HG03097 (cell line): ENCODE results near the gene BORCS5.
"Not testable (repeated sequence)": the region's sequence is repeated elsewhere in the genome, so short reads cannot be mapped to it uniquely, and the experiment has no call there.

ENCODE experiments used
- ATAC-seq: cut with Tn5 transposase; IDR thresholded peaks from one replicate; pipeline ENCODE4 v1.9.1; 2021; ENCODE audit not compliant: unreplicated experiment, low FRiP score

Gene BORCS5

DNA sequence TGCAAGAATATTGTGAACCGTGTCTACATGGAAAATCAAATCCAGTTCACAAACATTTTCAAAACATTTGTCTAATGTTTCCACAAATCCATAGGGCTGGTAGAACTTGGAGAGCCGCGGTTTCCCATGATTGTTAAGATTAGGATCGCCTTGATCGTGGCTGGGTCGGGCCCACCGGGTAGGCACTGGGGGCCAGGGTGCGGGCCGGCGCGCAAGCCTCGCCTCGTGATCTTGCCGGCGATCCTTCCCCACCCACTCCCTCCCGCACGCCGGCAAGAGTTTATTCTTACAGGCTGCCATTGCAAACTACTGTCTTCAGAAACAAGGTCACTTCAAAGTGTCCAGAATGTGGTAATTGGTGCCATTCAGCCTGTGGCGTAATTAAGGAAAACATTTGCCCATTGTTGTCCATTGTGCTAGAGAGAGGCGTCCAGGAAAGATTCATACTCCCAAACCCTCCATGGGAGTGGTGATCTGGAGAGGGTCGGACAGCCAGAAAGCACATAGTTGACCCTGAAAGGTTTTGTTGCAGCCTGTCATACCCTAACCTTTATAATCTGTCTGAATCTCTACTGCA lies 95.5 kb downstream of the BORCS5 start:
- ATAC-seq = no peak

DNA sequence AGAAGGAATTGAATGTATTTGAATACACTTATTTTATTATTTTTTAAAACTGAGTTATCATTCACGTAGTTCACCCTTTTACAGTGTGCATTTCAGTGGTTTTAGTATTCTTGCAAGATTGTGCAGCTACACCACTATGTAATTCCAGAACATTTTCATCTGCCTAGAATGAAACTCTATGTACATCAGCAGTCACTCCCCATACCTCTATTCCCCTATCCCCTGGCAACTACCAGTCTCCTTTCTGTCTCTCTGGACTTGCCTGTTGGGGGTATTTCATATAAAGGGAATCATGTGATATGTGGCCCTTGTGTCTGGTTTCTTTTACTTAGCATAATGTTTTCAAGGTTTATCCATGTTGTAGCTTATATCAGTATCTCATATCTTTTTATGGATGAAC lies 96.8 kb downstream of the BORCS5 start:
- no peak for ATAC-seq

- ATAC-seq = no peak
These were observed 97.4 kb downstream of the BORCS5 start for GRCh38 chr12:12454315-12454714.

DNA sequence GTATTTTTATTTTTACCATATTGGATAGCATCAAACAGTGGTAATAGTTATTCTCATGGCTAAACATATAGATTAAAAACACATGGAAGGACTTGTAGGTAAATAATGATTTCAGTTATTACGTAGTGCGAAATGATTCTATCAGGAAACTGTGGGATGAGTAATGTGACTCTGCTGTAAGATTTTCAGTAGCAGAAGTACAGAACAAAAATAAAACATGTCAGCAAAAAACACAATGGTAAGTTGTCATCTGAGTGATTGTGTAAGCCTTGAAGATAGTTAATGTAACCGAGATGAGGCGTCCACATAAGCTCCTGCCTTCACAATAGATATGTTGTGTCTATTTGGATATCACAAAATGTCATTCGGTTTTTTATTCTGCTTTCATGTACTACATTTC lies 99.8 kb downstream of the BORCS5 start:
- no peak for ATAC-seq

- no peak for ATAC-seq
These were observed 104.4 kb downstream of the BORCS5 start for GRCh38 chr12:12460935-12461922.

DNA sequence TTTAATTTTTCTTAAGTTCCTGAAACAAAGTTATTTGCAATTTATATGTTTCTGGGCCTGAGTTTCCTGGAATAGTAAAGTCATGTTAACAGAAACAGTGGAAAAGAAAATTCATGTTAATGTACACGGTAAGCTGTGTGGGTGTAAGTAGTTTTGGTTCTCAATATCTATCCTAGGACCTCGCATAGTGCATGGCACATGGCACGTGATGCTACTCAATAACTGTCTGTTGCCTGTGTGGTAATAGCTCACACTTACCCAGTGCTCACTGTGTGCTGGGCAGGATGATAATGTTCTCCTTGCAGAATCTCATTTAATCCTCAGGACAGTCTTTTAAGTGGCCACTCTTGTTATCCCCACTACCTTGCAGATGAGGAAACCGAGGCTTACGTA lies 105.0 kb downstream of the BORCS5 start:
- no peak for ATAC-seq

GRCh38 chr12:12465522-12465921 lies 108.6 kb downstream of the BORCS5 start:
- ATAC-seq = no peak

DNA sequence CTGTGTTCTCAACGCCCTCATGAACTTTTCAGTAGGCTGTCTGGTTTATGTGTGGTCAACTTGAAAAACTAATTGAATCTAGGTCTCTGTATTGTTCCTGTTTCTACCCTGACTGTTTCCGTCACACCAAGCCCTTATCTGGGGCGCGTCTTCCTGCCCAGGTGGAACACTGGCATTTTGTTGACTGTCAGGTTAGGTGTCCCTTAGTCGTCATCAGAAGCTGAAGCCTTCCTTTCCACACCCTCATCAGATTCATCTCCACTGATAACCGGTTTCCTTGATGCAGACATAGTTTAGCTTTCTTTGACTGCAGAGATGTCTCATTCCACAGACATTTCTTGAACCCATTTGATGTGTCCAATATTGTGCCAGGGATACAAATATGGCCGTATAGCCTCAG lies 109.3 kb downstream of the BORCS5 start:
- ATAC-seq = no peak

DNA sequence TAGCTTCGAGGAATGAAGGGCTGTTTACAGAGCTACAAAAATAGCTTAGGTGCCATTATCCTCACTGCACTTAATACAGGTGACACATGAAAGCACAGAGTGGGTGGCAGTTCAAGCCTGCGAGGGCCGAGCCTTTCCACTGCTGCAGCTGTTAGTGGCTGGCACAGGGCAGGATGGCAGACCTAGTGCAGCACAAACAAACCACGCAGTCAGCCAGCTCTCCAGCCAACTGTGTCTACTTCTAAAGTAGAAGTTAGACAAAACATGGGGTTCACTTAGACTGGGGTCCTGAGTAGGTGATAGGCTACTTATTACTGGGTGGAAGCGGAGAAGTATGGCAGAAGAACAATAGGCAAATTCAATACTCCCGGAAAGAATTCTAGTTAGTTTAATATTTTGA lies 110.4 kb downstream of the BORCS5 start:
- no peak for ATAC-seq

- no peak for ATAC-seq
These were observed 110.9 kb downstream of the BORCS5 start for GRCh38 chr12:12467688-12468261.

GRCh38 chr12:12468575-12468974 lies 111.7 kb downstream of the BORCS5 start:
- ATAC-seq = no peak

DNA sequence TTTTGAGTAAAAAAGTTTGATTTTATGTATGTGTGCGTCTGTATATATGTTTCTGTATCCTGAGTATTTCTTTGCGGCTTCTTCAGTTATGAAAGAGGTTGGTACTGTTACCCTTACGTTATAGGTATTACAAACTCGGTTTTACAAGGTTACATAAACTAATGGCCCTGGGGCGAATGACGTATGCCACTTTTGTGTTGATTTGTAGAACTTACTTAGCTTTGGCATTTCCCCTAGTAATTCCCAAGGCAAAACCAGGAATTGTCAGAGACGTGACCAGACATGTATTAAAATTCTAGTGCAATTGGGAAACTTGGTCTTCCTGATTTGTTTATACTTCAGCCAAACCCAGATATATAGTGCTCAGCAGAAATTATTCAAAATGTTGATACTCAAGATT lies 112.5 kb downstream of the BORCS5 start:
- ATAC-seq = no peak

- ATAC-seq = no peak
These were observed 114.0 kb downstream of the BORCS5 start for GRCh38 chr12:12470751-12471306.

DNA sequence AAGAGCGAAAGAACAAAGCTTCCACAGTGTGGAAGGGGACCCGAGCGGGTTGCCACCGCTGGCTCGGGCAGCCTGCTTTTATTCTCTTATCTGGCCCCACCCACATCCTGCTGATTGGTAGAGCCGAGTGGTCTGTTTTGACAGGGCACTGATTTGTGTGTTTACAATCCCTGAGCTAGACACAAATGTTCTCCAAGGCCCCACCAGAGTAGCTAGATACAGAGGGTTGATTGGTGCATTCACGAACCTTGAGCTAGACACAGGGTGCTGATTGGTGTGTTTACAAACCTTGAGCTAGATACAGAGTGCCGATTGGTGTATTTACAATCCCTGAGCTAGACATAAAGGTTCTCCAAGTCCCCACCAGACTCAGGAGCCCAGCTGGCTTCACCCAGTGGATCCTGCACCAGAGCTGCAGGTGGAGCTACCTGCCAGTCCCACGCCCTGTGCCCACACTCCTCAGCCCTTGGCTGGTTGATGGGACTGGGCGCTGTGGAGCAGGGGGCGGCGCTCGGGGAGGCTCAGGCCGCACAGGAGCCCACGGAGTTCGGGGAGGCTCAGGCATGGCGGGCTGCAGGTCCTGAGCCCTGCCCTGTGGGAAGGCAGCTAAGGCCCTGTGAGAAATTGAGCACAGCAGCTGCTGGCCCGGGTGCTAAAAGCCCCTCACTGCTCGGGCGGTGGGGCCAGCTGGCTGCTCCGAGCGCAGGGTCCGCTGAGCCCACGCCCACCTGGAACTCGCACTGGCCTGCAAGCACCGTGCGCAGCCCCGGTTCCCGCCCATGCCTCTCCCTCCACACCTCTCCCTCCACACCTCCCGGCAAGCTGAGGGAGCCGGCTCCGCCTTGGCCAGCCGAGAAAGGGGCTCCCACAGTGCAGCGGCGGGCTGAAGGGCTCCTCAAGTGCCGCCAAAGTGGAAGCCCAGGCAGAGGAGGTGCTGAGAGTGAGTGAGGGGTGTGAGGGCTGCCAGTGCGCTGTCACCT lies 115.4 kb downstream of the BORCS5 start:
- not testable (repeated sequence) for ATAC-seq

DNA sequence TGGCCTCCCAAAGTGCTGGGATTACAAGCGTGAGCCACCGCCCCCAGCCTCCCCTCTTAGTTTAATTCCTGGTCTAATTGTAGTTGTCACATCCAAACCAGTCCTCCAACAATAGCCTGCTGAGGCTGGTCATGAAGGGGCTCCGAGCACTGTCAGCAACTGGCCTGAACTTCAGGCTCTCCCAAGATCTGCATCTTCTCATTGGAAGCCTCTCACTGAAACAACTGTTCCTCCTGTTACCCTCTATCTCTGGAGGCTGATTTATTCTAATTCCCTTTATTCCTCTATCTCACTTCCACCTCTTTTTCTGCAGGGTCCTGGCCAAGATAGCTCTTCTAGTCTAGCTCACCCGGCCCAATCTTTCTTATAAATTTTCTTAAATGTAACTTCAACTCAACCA lies 116.3 kb downstream of the BORCS5 start:
- ATAC-seq = no peak

DNA sequence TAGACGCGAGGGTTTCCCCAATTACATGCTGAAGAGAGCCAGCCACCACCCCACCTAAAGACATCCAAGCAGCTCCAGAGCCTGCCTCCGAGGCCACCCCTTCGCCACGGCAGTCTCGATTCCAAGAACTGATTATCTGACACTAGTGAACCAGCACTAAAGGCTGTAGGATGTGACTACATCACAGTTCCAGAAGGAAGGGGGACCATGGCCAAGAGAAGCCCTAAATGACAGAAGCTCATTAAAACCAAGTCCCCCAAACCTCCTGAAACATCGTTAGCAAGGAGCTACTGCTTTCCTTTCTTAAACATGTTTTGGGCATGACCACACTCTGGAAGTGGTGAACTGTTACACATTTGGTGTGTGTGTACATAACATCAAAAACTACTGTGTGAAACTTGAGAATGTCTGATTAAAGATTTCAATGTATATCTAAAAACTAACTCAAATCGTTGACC lies 117.6 kb downstream of the BORCS5 start:
- ATAC-seq = peak; percentile 13

DNA sequence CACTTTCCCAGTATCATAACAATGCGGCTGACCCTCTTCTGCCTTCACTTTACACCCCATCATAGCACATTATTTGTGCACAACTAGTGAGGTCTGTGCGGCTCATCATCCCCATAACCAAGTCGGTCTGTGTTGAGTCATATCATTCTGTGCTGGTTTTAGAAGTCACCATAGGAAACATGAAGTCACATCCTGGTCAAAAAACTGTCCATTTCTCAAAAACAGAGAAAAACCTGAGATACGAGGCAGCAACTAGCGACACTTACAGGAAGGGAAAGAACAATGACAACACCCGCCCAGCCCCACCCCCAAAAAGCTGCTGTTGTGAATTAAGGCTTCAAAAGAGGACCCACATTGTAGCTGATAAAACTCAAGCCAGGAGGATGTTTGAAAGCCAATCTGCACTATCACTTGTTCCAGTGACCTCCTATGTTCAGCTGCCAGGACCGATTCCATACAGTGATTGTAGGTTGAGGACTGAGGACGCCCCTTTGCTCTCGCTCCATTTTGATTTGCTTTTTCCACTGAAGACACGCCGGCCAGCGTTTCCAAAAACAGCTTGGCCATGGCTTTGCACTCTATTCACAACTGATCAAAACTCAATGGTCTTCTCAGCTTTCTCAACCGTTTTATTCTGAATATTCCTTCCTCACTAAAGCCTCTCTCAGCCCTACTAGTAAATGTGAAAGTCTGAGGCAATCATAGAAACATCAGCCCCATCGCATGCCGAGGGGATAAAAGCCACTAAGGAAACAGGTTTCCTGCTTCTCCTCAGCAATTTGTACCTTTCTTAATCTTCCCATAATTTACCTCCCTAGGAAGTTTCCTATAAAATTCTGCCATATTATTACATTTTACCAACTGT lies 118.3 kb downstream of the BORCS5 start:
- ATAC-seq = peak; percentile 80

GRCh38 chr12:12476857-12477531 lies 120.1 kb downstream of the BORCS5 start:
- no peak for ATAC-seq

GRCh38 chr12:12477532-12477890 lies 120.6 kb downstream of the BORCS5 start:
- ATAC-seq = no peak
